RPMI7951 (cell line): Measurements from ENCODE around the gene BAIAP3. TPM values are rescaled to one million over a fixed set of nuclear protein-coding genes. Genes with fewer than 3 reads are reported as not detected.

ENCODE experiments used
- DNase-seq: peaks from one replicate; pipeline ENCODE4 v3.0.0-alpha.2; 2012; ENCODE audit warnings: low read depth
- total RNA-seq: library from RNA; depleted of rRNA; stranded (reverse); fragments of >200 nt; shearing (Covaris generic); gene quantifications from 2 replicates; pipeline ENCODE4 v1.2.3, GENCODE V29; 2014

BAIAP3 gene
- total RNA-seq, 1 experiment from 2014 or later = 2.4 TPM

GRCh38 chr16:1367486-1368174 is 34.2 kb downstream of the BAIAP3 start:
- no peak for DNase-seq

GRCh38 chr16:1371054-1371978 is 37.9 kb downstream of the BAIAP3 start:
- no peak for DNase-seq

- DNase-seq = no peak
Observed at GRCh38 chr16:1372292-1372950, 39.0 kb downstream of the BAIAP3 start.

- DNase-seq = no peak
Observed at GRCh38 chr16:1374418-1375297, 41.2 kb downstream of the BAIAP3 start.

GRCh38 chr16:1375298-1375640 is 41.8 kb downstream of the BAIAP3 start:
- no peak for DNase-seq

GRCh38 chr16:1375741-1376410 is 42.4 kb downstream of the BAIAP3 start:
- no peak for DNase-seq

GRCh38 chr16:1377406-1378010 is 44.1 kb downstream of the BAIAP3 start:
- DNase-seq = peak; percentile 16

GRCh38 chr16:1378087-1378803 is 44.8 kb downstream of the BAIAP3 start:
- DNase-seq = no peak

- DNase-seq = peak; percentile 88
Observed at GRCh38 chr16:1378804-1379303, 45.4 kb downstream of the BAIAP3 start.

GRCh38 chr16:1379304-1380076 is 46.0 kb downstream of the BAIAP3 start:
- peak; percentile 53 for DNase-seq

GRCh38 chr16:1380195-1380594 is 46.8 kb downstream of the BAIAP3 start:
- DNase-seq = no peak

GRCh38 chr16:1381612-1382406 is 48.4 kb downstream of the BAIAP3 start:
- DNase-seq = no peak

GRCh38 chr16:1383556-1383955 is 50.1 kb downstream of the BAIAP3 start:
- no peak for DNase-seq

- no peak for DNase-seq
Observed at GRCh38 chr16:1385232-1385631, 51.8 kb downstream of the BAIAP3 start.

GRCh38 chr16:1387331-1387730 is 53.9 kb downstream of the BAIAP3 start:
- no peak for DNase-seq

- DNase-seq = no peak
Observed at GRCh38 chr16:1389762-1390161, 56.3 kb downstream of the BAIAP3 start.

- no peak for DNase-seq
Observed at GRCh38 chr16:1390239-1390779, 56.9 kb downstream of the BAIAP3 start.

GRCh38 chr16:1392826-1393225 is 59.4 kb downstream of the BAIAP3 start:
- DNase-seq = no peak
